OCI-M1 (cell line): ENCODE data around the gene FAM72C.
"Not testable (repeated sequence)": the region's sequence is repeated elsewhere in the genome, so short reads cannot be mapped to it uniquely, and the experiment has no call there.

Experiments
- DNase-seq: peaks from one replicate; lab custom pipeline; 2025; lab: John Stamatoyannopoulos, UW

The FAM72C gene

DNA sequence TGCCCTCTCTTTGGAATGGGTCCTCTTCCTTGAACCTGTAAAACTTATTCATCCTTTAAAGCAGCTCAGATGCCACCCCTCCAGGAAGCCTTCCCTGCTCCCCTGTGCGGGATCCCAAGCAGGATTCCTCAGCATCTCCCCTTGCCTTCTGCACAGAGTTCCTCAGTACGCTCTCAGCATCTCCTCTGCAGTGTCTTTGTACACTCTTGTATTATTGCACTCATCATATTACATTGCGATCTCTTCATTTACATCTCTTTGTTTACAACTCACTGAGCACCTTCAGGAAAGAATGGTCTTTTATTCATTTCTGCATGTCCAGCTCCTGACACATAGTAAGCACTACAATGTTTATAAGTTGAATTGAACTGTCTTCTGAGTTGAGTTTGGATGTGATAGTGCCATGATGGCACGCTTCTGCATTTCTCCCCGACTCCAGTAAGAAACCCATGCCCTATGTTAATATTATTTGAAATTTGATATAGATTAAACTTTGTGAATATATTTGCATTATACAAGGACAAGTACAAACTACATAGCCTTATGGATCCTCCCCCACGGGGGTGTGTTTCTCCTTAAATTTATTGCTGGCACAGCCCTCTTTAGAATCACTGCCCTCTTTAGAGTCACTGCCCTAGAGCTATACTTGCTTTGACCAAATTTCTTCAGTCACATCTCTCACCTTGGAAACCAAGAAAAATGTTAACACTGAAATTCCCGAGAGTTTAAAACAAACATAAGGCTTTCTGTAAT is 13.1 kb upstream of the FAM72C start:
- DNase-seq = not testable (repeated sequence)

GRCh38 chr1:143974416-143974815 is 2.6 kb upstream of the FAM72C start:
- not testable (repeated sequence) for DNase-seq

GRCh38 chr1:143973876-143974414 is 2.2 kb upstream of the FAM72C start:
- not testable (repeated sequence) for DNase-seq

DNA sequence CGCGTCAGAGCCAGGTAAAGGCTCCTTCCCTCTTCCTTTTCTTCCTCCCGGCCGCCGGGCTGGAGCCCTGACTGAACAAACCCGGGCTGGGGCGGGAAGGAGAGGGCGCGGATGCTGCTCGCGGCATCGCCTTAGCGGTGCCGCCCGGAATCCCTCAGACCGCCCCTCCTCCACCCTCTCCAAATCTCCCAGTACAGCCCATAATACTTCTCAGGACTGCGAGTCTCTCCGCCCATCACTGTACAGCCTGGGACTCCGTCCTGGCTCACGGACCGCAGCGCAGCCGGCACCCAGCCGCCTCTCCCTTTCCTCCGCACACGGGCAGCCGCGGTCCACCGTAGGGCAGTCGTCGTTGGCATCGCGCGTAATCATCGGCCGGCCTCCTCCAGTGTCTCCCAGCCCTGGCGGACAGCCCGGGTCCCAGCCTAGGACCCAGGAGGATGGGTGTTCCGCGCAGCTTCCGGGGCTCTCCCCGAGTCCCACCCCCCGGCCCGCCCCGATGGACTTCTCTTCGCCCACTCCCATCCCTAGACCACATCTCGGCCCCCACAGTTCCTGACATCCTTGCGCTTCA is 1.1 kb upstream of the FAM72C start:
- DNase-seq = not testable (repeated sequence)

DNA sequence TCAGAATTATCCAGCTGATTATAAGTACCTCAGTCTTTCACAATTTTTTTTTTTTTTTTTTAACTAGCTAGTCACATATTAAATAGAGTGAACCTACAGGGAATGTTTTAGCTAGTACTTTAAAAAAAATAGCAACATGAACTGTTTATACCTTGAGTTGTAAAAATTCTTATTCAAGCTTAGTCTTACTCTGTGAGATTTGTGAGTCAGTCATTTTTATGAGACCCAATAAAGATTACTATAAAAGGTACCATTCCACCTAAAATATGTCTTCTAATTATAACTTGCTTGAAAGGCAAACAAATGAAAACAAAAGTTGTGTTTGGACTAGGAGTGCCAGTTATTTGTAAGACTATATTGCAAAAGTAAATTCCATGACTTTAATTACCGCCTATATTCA is 5.9 kb downstream of the FAM72C start:
- not testable (repeated sequence) for DNase-seq

DNA sequence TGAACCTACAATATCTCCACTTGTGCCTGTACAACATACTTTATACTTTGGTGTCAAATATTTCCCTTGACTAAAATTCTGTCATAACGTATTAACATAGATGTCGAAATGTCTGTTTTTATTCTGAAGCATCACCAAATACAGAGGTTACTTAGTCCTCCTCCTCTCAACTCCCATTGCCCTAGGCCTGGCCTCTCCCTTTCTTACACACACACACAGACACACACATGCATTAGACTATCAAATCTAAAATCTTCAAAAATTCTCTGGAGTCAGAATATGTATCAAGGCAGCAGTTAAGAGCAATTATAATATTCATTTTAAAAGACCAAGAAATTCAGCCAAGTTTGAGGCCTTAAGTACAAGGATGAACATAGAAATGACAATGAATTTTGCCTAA is 7.5 kb downstream of the FAM72C start:
- DNase-seq = not testable (repeated sequence)

GRCh38 chr1:143955930-143956329 is 15.9 kb downstream of the FAM72C start:
- DNase-seq = not testable (repeated sequence)

DNA sequence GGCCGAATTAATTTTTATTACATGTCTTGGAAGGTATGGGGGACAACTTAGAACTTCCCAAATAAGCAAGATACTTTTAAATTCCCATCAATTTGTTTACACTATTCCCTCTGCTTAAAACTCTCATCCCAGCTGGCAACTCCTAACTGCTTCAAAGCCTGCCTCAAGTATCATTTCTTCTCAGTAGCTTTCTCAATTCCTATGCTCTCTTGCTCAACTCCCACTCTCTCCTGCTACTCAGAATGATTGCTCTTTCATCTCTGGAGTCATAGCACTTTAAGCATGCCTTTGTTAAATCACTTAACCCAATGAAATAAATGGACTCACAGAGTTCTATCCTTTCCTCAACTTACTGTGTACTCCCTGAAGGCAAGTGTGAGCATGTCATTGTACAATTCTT is 18.9 kb downstream of the FAM72C start:
- not testable (repeated sequence) for DNase-seq

- not testable (repeated sequence) for DNase-seq
Observed at GRCh38 chr1:143951485-143952391, 20.0 kb downstream of the FAM72C start.

GRCh38 chr1:143947749-143948148 is 24.0 kb downstream of the FAM72C start:
- DNase-seq = not testable (repeated sequence)

DNA sequence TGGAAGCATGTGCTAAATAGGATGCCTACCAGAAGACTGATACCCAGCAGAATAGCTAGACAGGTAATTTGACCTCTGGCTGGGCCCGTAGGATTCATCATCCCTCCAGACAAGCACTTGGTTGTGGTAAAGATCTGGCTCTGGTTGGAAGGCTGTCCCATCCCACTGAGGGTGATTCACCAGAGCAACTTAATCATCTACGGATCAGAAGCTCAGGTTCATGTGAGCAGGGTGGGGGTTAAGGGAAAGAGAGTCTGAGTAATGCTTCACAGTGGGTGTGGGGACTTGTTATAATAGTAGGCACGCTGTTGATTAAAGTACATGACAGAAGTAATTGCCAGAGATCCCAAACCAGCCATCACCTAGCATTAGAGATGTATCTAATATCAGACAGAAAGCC is 26.5 kb downstream of the FAM72C start:
- not testable (repeated sequence) for DNase-seq

- DNase-seq = not testable (repeated sequence)
Observed at GRCh38 chr1:143944576-143945240, 27.1 kb downstream of the FAM72C start.

GRCh38 chr1:143943319-143943978 is 28.3 kb downstream of the FAM72C start:
- DNase-seq = not testable (repeated sequence)

GRCh38 chr1:143942238-143942860 is 29.4 kb downstream of the FAM72C start:
- DNase-seq = not testable (repeated sequence)

DNA sequence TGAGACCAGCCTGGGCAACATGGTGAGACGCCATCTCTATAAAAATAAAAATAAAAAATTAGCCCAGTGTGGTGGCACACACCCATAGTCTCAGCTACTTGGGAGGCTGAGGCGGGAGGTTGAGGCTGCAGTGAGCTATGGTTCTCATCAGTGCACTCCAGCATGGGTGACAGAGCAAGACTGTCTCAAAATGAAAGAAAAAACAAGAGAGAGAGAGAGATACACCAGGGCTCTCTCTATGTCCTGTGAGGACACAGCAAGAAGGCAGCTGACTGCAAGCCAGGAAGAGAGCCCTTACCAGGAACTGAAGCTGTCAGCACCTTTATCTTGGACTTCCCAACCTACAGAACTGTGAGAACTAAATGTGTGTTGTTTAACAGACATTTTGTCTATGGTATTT is 32.1 kb downstream of the FAM72C start:
- not testable (repeated sequence) for DNase-seq

DNA sequence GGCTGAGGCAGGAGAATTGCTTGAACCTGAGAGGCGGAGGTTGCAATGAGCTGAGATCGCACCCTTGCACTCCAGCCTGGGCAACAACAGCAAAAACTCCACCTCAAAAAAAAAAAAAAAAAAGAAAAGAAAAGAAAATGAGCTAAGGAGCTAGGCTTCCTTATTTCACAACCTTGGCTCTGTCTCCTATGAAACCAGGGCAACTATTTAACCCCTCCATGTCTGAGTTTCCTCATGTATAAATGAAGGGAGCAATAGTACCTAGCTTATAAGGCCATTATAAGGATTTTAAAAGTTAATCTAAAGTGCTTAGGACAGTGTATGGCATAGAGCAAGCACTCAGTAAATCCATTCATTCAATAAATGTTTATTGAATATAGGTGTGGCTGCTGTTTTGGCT is 32.9 kb downstream of the FAM72C start:
- not testable (repeated sequence) for DNase-seq

DNA sequence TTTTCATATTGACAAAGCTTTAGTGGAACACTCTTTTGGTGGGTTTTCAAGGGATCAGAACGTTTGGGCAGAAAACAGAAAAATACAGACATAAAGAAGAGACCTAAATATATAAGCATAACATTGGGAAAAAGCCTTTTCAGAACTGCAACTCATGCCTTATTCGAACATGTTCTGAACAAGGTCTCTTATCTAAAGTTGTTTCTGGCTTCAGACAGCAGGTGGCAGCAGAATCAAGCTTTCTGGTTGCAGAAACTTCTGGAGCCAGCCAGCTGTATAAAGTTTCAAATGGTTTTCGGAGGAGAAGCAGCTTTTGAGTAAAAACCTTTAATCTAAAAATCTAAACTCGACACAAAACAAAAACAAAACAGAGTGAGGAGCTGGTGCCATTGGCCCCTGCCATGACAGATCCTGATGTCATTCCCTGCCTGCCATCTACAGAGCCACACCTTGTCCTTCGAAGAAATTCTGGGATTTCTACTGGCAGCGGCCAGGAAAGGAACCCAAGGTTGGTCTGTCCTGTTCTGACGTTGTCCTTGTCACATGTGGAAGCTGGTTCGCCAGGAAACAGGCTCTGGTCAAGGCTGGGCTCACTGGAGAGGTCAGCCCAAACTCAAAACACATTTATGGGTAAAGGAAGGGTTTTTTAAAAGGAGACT is 35.2 kb downstream of the FAM72C start:
- peak; percentile 81 for DNase-seq

DNA sequence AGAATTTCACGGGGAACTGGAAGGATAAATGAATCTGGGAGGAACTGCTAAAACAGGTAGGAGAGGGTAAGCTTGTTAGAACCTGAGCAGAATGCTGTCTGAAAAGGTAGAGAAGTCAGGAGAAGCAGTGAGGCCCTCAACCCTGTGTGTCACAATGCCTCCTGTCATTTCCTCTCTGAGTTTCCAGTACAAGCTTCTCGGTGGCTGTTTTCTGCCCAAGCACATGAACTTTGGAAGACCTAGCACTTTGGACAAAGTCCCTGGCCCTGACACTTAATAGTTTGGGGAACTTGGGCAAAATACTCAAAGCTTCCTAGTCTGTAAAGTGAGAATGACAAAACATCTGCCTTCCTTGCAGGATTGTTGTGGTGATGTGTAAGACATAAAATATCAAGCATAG is 52.7 kb downstream of the FAM72C start:
- DNase-seq = not testable (repeated sequence)

DNA sequence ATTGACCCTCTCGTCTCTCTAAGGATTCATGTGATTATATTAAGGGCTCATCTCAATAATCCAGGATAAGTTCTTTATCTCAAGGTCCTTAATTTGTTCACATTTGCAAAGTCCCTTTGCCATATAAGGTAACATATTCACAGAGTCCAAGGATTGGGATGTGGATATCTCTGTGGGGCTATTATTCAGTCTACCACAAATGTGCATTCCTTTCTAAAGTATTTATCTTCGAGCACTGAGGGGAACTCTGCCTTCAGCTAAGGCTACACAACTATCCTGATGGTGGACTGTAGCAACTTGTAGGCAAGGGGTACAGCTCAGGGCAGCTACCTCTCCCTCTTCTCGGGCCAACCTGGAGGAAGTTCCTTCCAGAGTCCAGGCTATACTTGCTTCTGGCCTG is 53.2 kb downstream of the FAM72C start:
- DNase-seq = not testable (repeated sequence)

- DNase-seq = not testable (repeated sequence)
Observed at GRCh38 chr1:143913705-143914104, 58.1 kb downstream of the FAM72C start.
